ENCODE data around the gene TPPP. TPM values are rescaled to one million over a fixed set of nuclear protein-coding genes. Genes with fewer than 3 reads are reported as not detected.

Gene TPPP
- total RNA-seq, 1 donor from 2014 or later: 2.2 TPM

GRCh38 chr5:662751-663435, 30.3 kb downstream of the TPPP start:
- no peaks in the 10 kb centered on the region for H4K20me1 ChIP-seq (ENCODE audit: insufficient read depth, low read length)
- Mint-ChIP-seq H3K27ac (ENCODE audit: unreplicated experiment) (no peak overlapping the region), H3K4me3 (ENCODE audit: unreplicated experiment) (no peak overlapping the region), H3K27me3 (ENCODE audit: low read depth, unreplicated experiment) (no peaks in the 10 kb centered on the region), H3K4me1 (ENCODE audit: low read depth, unreplicated experiment) (peaks cover 8% of the 10 kb centered on the region), H3K36me3 (ENCODE audit: low read depth, unreplicated experiment) (peaks cover 9% of the 10 kb centered on the region), H3K9me3 (ENCODE audit: unreplicated experiment) (no peaks in the 10 kb centered on the region)
- H2AFZ ChIP-seq (ENCODE audit: low read depth, low read length): no peak overlapping the region
- H3K27me3 ChIP-seq (ENCODE audit: insufficient read depth, low read length): no peaks in the 10 kb centered on the region
- DNase-seq (ENCODE audit: low read depth) (no peak), FAIRE-seq (no peak)
- H3K4me2 ChIP-seq (ENCODE audit: low read length): no peak overlapping the region
- H3K36me3 ChIP-seq (ENCODE audit: insufficient read depth, low read length): no peaks in the 10 kb centered on the region
- H3K79me2 ChIP-seq (ENCODE audit: insufficient read depth, low read length): no peaks in the 10 kb centered on the region
- peaks cover 2% of the 10 kb centered on the region for H3K9me3 ChIP-seq (ENCODE audit: insufficient read depth, low read depth, low read length)
- H3K9ac ChIP-seq (ENCODE audit: low read length): no peak overlapping the region
- peaks cover 4% of the 10 kb centered on the region for H3K4me1 ChIP-seq (ENCODE audit: insufficient read depth, low read length)
- TF ChIP-seq, protein P1, sequence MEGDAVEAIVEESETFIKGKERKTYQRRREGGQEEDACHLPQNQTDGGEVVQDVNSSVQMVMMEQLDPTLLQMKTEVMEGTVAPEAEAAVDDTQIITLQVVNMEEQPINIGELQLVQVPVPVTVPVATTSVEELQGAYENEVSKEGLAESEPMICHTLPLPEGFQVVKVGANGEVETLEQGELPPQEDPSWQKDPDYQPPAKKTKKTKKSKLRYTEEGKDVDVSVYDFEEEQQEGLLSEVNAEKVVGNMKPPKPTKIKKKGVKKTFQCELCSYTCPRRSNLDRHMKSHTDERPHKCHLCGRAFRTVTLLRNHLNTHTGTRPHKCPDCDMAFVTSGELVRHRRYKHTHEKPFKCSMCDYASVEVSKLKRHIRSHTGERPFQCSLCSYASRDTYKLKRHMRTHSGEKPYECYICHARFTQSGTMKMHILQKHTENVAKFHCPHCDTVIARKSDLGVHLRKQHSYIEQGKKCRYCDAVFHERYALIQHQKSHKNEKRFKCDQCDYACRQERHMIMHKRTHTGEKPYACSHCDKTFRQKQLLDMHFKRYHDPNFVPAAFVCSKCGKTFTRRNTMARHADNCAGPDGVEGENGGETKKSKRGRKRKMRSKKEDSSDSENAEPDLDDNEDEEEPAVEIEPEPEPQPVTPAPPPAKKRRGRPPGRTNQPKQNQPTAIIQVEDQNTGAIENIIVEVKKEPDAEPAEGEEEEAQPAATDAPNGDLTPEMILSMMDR (IDR thresholded peaks at IDR 0.05; ENCODE audit: insufficient read depth, low read depth, low read length): no peak
- TF ChIP-seq EZH2 (IDR thresholded peaks at IDR 0.05; ENCODE audit: insufficient read depth, low read length): no peak
- H3K27ac ChIP-seq (ENCODE audit: low read depth, low read length): no peak overlapping the region
- H3K4me3 ChIP-seq (ENCODE audit: insufficient read depth, low read depth, low read length): no peak overlapping the region

GRCh38 chr5:661891-662750, 31.0 kb downstream of the TPPP start:
- no peaks in the 10 kb centered on the region for H3K27me3 Mint-ChIP-seq (ENCODE audit: low read depth, unreplicated experiment)
- Histone ChIP-seq H3K4me1 (ENCODE audit: insufficient read depth, low read length) (peaks cover 9% of the 10 kb centered on the region), H3K79me2 (ENCODE audit: insufficient read depth, low read length) (no peaks in the 10 kb centered on the region), H3K36me3 (ENCODE audit: insufficient read depth, low read length) (no peaks in the 10 kb centered on the region), H3K4me2 (ENCODE audit: low read length) (no peak overlapping the region), H3K27ac (ENCODE audit: low read depth, low read length) (no peak overlapping the region), H3K9ac (ENCODE audit: low read length) (no peak overlapping the region), H3K4me3 (ENCODE audit: insufficient read depth, low read depth, low read length) (no peak overlapping the region), H3K9me3 (ENCODE audit: insufficient read depth, low read depth, low read length) (peaks cover 2% of the 10 kb centered on the region), H4K20me1 (ENCODE audit: insufficient read depth, low read length) (no peaks in the 10 kb centered on the region), H2AFZ (ENCODE audit: low read depth, low read length) (no peak overlapping the region), H3K27me3 (ENCODE audit: insufficient read depth, low read length) (no peaks in the 10 kb centered on the region)
- DNase-seq (ENCODE audit: low read depth) (no peak), FAIRE-seq (no peak)
- peaks cover 9% of the 10 kb centered on the region for H3K36me3 Mint-ChIP-seq (ENCODE audit: low read depth, unreplicated experiment)
- peaks cover 14% of the 10 kb centered on the region for H3K4me1 Mint-ChIP-seq (ENCODE audit: low read depth, unreplicated experiment)
- TF ChIP-seq, protein P1 (IDR thresholded peaks at IDR 0.05; ENCODE audit: insufficient read depth, low read depth, low read length): no peak
- no peak for TF ChIP-seq EZH2 (IDR thresholded peaks at IDR 0.05; ENCODE audit: insufficient read depth, low read length)
- H3K9me3 Mint-ChIP-seq (ENCODE audit: unreplicated experiment): no peaks in the 10 kb centered on the region
- H3K27ac Mint-ChIP-seq (ENCODE audit: unreplicated experiment): no peak overlapping the region
- H3K4me3 Mint-ChIP-seq (ENCODE audit: unreplicated experiment): no peak overlapping the region

Data from astrocyte (in vitro differentiated cells and primary cell).